ENCODE data around the gene HPSE2.

HPSE2 gene

DNA sequence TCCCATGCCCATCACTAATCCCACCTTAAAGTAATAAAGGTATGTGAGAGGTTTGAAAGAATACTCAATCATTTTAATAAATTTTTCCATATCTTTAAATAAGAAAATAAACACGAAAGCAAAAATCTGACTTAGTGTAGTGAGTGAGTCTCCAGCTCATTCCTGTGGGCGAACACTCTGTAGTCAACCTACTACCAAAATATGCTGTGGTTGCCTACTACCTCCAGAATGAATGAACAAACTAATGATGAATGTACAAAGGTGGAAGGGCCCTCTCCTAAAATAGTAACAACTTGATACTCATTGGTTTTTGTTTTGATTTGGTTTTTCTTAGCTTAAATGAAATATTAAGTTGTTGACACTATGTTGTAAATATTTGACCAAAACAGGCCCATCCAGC lies 593.4 kb downstream of the HPSE2 start:
- H3K4me3 ChIP-seq (ENCODE audit: low read depth, low read length): no peak overlapping the region

DNA sequence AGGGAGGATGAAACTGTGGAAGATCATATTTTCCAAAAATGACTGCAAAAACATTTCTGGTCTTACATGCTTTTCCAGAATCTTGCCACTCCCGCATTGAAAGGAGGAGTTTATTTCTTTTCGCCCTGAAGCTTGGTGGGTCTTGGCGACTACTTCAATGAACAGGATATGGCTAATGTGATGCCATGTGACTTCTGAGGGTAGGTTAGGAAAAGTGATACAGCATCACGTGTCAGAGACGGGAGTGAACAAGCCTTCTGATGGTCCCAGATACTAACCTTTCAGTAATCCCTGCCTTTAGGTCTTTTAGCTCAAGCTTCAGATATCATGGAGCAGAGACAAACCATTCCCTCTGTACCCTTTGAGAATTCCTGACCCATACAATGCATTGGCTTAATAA lies 596.7 kb downstream of the HPSE2 start:
- no peak overlapping the region for H3K4me3 ChIP-seq (ENCODE audit: low read depth, low read length)
- TF ChIP-seq, protein P1, sequence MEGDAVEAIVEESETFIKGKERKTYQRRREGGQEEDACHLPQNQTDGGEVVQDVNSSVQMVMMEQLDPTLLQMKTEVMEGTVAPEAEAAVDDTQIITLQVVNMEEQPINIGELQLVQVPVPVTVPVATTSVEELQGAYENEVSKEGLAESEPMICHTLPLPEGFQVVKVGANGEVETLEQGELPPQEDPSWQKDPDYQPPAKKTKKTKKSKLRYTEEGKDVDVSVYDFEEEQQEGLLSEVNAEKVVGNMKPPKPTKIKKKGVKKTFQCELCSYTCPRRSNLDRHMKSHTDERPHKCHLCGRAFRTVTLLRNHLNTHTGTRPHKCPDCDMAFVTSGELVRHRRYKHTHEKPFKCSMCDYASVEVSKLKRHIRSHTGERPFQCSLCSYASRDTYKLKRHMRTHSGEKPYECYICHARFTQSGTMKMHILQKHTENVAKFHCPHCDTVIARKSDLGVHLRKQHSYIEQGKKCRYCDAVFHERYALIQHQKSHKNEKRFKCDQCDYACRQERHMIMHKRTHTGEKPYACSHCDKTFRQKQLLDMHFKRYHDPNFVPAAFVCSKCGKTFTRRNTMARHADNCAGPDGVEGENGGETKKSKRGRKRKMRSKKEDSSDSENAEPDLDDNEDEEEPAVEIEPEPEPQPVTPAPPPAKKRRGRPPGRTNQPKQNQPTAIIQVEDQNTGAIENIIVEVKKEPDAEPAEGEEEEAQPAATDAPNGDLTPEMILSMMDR (IDR thresholded peaks at IDR 0.05; ENCODE audit: control insufficient read depth, extremely low read depth, insufficient read depth): no peak
- DNase-seq (ENCODE audit: low read depth): no peak

More for the DNA sequence above, 593.4 kb downstream of the HPSE2 start:
- DNase-seq (ENCODE audit: low read depth): no peak
- TF ChIP-seq, protein P1 (IDR thresholded peaks at IDR 0.05; ENCODE audit: control insufficient read depth, extremely low read depth, insufficient read depth): no peak

DNA sequence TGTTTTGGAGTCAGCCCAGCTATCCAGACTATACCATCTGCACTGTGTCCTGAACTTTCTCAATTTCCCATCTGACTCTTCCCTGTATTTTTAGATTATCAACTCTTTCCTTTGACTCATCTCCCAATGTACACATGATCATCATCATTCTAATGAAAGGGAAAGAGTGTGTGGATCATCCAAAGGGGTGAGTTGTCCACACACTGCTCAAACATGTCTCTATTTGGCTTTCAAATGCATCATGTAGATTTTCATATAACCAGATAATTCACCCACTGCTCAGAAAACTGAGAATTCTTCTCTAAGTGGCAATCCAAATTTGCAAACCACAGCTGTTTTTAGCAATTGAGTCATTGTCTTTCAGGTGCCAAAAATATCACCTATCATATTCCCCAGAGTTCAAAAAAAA lies 598.7 kb downstream of the HPSE2 start:
- TF ChIP-seq, protein P1 (IDR thresholded peaks at IDR 0.05; ENCODE audit: control insufficient read depth, extremely low read depth, insufficient read depth): no peak
- DNase-seq (ENCODE audit: low read depth): no peak
- H3K4me3 ChIP-seq (ENCODE audit: low read depth, low read length): no peak overlapping the region

DNA sequence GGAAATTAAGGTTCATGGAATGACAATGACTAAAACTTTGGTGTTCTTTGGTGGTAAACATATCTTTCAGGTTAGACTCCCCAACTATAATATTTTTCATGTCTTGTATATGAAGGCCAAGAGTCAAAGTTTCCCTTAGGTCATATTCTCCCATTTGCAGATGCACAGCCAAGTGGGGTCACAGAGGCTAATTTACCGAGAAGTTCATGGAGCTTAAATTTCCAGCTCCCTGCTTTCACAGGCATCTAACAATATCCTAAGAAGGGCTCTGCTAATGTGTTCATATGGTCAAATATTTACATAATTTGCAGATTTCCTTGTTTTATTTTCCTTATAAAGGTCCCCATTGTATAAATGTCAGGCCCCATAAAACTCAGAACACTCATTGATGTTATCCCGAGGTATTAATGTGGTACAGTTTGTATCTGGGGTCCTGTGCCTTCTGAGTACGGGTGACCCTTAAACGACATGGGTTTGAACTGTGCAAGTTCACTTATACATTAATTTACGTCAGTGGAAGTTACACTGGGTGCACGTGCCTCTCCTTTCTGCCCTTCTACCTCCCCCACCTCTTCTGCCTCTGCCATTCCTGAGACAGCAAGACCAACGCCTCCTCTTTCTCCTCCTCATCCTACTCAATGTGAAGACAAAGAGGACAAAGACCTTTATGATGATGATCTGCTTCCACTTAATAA lies 603.0 kb downstream of the HPSE2 start:
- DNase-seq (ENCODE audit: low read depth): no peak
- TF ChIP-seq, protein P1 (IDR thresholded peaks at IDR 0.05; ENCODE audit: control insufficient read depth, extremely low read depth, insufficient read depth): no peak
- H3K4me3 ChIP-seq (ENCODE audit: low read depth, low read length): no peak overlapping the region

DNA sequence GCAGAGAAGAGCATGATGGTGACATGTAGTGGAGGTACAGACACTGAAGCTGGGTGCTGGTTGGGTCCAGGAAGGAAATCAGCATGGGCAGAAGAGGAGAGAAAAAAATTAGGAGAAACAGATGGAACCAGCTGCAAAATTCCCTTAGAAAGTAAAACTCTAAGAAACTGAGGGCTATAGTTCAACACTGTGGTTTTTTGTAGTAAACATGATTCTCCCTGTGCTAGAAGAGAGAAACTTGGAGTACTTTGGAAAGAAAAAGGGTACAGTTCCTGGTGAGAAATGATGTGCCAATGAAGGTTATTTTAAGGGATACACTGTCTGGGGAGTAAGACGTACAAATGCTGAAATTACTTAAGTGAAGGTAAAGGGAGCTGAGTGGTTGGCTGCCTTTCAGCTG lies 607.4 kb downstream of the HPSE2 start:
- TF ChIP-seq, protein P1 (IDR thresholded peaks at IDR 0.05; ENCODE audit: control insufficient read depth, extremely low read depth, insufficient read depth): no peak
- H3K4me3 ChIP-seq (ENCODE audit: low read depth, low read length): no peak overlapping the region
- DNase-seq (ENCODE audit: low read depth): no peak

DNA sequence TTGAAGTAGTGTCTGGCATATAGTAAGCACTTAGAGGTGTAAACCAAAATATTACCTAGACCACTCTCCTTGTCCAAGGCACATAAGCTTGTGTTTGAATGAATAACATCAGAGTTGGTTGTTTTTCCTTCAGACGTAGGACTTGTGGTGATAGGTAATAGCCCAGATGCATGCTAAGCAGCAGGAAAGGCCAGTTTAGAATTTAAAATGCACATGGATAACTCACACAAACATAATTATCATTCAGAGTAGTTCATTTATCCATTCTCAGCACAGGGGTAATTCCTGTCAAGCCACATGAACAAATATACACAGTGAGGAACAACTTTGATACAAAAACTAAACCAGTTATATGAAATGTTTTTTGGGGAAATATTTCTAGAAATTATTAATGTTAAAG lies 607.9 kb downstream of the HPSE2 start:
- no peak for DNase-seq (ENCODE audit: low read depth)
- TF ChIP-seq, protein P1 (IDR thresholded peaks at IDR 0.05; ENCODE audit: control insufficient read depth, extremely low read depth, insufficient read depth): no peak
- no peak overlapping the region for H3K4me3 ChIP-seq (ENCODE audit: low read depth, low read length)

DNA sequence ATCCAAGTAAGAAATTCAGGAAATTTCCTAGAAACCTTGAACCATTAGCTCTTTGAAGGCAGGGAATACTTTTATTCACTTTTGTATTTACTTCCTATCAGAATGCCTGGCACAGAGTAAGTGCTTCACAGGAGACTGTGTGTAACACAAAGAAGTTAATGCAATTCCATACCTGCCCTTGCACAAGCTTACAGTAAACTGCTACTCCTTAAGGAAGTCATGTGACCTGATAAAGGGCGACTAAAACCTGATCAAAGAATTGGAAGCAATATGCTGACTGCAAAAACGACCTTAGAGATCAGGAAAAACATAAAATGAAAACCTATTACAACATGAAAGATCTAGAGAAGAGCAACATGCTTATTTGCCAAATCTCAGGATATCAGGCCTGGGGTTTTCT lies 610.7 kb downstream of the HPSE2 start:
- no peak for DNase-seq (ENCODE audit: low read depth)
- TF ChIP-seq, protein P1 (IDR thresholded peaks at IDR 0.05; ENCODE audit: control insufficient read depth, extremely low read depth, insufficient read depth): no peak
- H3K4me3 ChIP-seq (ENCODE audit: low read depth, low read length): no peak overlapping the region
